GM04504 (cell line): ENCODE data around the gene CDK9.

Experiments used
- DNase-seq: peaks from one replicate; pipeline ENCODE4 v3.0.0-alpha.2; 2012; ENCODE audit warnings: low read depth

The CDK9 gene

DNA sequence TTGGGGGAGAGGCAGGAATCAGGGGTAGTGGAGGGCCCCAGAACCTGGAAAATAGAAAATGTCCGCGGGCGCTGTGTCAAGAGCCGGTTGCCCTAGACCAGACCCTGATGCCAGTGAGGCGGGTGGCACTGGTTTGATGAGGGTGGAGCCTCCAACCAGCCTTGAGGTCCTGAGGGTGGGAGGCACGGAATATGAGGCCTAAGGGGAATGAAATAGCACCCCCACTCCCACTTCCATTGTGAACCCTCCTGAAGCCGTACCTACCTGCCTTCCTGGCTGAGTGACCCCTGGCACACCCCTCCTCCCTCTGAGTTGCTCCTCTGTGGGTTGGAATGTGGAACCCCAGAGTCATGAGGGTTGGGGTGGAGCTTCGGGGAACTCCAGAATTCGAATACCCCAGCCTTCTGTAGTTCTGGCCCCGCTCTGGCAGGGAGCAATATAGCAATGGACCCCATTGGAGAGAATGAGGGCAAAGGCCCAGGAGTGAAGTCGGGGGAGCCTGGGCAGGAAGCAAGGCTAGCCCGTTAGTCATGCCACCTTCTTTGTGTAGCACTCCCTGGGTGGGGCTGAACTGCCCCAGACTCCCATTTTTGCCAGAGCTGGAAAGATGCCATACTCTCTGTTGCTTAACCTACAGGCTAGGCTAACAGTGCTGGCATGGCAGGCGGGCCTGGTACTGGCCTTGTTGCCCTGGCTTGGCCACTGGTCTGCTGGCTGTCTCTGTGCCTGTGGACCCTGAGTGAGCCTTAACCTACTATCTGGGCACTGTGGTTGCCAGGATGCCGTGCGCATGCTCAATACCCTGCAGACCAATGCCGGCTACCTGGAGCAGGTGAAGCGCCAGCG, 17.9 kb downstream of the CDK9 start:
- no peak for DNase-seq

GRCh38 chr9:127805620-127806019, 19.8 kb downstream of the CDK9 start:
- DNase-seq = no peak

DNA sequence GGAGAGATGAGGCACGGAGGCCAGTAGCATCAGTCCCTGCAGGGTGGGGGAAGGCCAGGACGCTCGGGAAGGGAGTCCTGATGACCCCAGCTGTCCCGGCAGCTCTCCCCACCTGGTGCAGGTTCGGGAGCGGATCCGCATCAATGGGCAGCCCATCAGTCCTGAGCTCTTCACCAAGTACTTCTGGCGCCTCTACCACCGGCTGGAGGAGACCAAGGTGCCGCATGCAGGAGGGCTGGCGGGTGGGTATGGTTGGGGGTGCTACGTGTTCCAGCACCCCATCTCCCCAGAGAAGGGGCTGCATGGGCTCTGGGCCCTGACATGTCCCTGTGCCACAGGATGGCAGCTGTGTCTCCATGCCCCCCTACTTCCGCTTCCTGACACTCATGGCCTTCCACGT, 21.0 kb downstream of the CDK9 start:
- DNase-seq = no peak

DNA sequence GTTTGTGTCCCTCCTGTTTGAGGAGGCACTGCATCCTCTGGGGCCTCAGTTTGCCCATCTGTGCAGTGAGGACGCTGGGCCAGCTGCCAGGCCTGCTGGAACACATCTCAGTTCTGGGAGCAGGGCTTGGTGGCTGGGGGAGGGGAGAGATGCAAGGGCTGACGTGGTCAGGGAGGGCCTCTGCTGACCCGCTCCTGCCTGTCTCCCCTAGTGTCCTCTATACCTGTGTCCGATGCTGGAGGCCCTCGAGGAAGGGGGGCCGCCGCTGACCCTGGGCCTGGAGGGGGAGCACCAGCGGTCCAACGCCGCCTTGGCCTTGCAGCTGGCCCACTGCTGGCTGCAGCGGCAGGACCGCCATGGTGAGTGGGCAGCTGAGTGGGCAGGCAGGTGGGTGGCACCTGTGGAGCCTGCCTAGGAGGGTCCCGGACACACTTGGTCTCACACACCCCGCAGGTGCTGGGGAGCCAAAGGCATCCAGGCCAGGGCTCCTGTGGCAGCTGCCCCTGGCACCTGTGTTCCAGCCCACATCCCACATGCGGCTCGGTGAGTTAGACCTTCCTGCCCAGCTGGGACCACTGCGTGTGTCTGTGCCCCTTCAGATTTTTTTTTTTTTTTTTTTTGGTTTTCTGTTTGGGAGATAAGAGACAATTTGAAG, 22.6 kb downstream of the CDK9 start:
- DNase-seq = no peak

GRCh38 chr9:127809002-127809539, 23.2 kb downstream of the CDK9 start:
- DNase-seq = no peak

- no peak for DNase-seq
Observed at GRCh38 chr9:127809540-127810377, 23.9 kb downstream of the CDK9 start.

GRCh38 chr9:127810378-127811187, 24.7 kb downstream of the CDK9 start:
- no peak for DNase-seq

GRCh38 chr9:127812011-127812410, 26.2 kb downstream of the CDK9 start:
- DNase-seq = no peak

DNA sequence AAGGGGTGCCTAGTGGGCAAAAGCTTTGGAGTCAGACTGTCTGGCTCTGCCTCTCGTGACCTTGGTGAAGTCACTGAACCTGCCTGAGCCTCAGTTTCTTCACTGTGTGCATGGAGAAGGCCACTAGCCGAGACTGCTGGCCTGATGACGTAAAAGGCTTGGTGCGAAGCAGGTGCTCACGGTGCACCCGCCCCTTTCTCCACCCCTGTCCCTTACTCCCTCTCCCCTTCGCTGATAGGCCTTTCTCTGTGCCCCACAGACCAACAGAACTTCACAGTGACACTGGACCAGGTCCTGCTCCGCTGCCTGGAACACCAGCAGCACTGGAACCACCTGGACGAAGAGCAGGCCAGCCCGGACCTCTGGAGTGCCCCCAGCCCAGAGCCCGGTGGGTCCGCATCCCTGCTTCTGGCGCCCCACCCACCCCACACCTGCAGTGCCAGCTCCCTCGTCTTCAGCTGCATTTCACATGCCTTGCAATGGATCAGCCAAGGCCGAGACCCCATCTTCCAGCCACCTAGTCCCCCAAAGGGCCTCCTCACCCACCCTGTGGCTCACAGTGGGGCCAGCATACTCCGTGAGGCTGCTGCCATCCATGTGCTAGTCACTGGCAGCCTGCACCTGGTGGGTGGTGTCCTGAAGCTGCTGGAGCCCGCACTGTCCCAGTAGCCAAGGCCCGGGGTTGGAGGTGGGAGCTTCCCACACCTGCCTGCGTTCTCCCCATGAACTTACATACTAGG, 27.3 kb downstream of the CDK9 start:
- no peak for DNase-seq

DNA sequence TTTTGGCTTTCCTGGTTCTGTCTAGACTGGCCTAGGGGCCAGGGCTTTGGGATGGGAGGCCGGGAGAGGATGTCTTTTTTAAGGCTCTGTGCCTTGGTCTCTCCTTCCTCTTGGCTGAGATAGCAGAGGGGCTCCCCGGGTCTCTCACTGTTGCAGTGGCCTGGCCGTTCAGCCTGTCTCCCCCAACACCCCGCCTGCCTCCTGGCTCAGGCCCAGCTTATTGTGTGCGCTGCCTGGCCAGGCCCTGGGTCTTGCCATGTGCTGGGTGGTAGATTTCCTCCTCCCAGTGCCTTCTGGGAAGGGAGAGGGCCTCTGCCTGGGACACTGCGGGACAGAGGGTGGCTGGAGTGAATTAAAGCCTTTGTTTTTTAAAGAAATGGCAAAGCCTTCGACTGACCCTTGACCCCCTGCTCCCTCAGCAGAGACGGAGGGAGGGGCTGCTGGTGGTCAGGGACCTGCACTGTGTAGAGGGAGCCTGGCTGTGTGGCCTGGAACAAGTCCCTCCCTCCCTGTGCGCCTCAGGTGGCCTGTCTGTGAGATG, 27.9 kb downstream of the CDK9 start:
- DNase-seq = no peak

- DNase-seq = no peak
Observed at GRCh38 chr9:127814619-127815511, 29.0 kb downstream of the CDK9 start.

DNA sequence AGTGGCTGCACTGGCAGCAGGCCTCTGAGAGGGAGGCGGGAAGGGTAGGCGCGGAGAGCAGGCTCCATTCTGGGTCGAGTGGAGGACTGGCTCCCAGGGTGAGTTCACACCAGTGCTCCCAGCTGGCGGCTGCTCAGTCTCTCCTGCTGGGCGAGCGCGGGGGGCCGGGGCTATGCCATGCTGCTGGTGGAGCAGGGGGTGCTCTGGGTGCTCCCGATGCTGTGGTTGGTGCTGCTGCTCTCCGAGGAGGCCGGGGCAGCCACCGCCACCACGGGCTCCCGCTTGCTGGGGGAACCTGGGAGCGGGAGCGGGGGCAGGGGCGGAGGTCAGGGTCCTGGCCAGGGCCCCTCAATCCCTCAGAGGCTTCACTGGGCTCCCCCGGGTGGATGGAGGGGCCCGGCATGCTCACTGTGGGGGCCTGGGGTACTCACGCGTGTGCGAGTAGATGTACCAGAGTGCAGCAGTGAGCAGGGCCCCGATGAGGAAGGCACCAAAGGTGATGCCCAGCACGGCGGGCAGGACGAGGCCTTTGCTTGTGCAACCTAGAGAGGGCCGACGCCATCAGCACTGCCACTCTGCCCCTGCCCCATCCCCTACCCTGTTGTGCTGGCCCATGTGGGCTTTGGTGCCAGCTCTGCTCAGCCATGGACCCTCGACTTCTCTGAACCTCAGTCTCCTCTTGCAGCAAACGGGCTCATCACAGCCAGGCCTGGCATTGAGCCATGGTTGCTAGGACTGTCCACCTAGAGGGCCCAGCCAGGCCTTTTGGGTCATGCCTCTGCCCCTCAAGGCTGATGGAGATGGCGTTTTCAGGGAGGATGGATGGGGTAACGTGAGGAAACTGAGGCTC, 29.9 kb downstream of the CDK9 start:
- DNase-seq = no peak

DNA sequence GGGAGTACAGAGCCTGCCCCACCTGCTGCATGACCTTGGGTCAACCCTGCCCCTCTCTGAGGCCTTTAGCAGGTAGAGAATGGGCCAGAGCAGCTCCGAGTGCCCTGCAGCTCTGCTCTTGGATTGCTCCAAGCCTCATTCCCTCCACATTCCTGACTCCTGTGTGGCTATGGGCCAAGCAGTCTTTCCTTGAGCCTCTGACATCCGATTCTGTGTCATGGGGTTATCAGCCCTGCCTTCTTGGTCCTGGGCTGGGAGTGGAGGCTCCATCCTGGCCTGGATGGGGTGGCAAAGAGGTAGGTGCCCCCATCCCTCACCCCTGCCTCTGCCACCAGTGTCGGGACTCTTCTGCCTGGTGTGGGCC, 30.5 kb downstream of the CDK9 start:
- DNase-seq = no peak

DNA sequence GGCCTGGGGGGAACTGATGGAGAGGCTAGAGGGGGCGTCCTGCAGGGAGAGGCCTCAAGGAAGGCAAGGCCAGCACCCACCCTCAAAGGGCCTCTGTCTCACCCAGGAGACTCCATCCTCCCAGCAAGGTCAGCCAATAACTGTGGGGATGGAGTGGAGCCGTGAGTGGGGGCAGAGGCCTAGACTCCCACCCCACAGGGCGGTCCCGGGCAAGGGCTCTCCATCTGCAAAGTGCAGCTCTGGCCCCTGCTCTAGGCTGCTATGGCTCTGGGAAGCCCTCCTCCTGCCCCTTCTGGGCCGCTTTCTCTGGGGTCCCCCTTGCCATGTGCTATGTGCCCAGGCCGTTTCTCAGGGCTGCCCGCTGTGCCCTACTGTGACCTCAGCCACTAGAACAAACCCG, 30.9 kb downstream of the CDK9 start:
- DNase-seq = no peak

GRCh38 chr9:127817881-127818434, 32.1 kb downstream of the CDK9 start:
- DNase-seq = no peak

GRCh38 chr9:127818574-127818973, 32.7 kb downstream of the CDK9 start:
- DNase-seq = no peak

GRCh38 chr9:127822108-127822507, 36.3 kb downstream of the CDK9 start:
- no peak for DNase-seq

- no peak for DNase-seq
Observed at GRCh38 chr9:127825319-127826051, 39.7 kb downstream of the CDK9 start.
